Activated CD4-positive, alpha-beta T cell treated with anti-CD3 and anti-CD28 coated beads, Interleukin-2, amount 50 U/mL, for 48 hours (primary cell): Measurements from ENCODE around the gene FBXL19.

Experiments
- DNase-seq, 2 experiments: peaks; one replicate each; pipeline ENCODE4 v3.0.0-alpha.2; 2020

FBXL19 gene

GRCh38 chr16:30987581-30988190 lies 64.3 kb downstream of the FBXL19 start:
- DNase-seq, result no peak

GRCh38 chr16:30989469-30990047 lies 66.2 kb downstream of the FBXL19 start:
- DNase-seq, result no peak

- DNase-seq, result no peak
Observed at GRCh38 chr16:30990105-30990504, 66.7 kb downstream of the FBXL19 start.

GRCh38 chr16:30991052-30991451 lies 67.7 kb downstream of the FBXL19 start:
- no peak for DNase-seq

GRCh38 chr16:30992276-30992780 lies 69.0 kb downstream of the FBXL19 start:
- DNase-seq, result no peak

- no peak for DNase-seq
Observed at GRCh38 chr16:30992931-30993816, 69.8 kb downstream of the FBXL19 start.

- DNase-seq, result no peak
Observed at GRCh38 chr16:30995927-30996323, 72.6 kb downstream of the FBXL19 start.

GRCh38 chr16:30996324-30996984 lies 73.1 kb downstream of the FBXL19 start:
- no peak for DNase-seq

- peak; percentile 84 to 87 for DNase-seq
Observed at GRCh38 chr16:30996985-30997724, 73.8 kb downstream of the FBXL19 start.

GRCh38 chr16:30997725-30998711 lies 74.6 kb downstream of the FBXL19 start:
- no peak for DNase-seq
